ENCODE data around the gene IQCH. TPM values are rescaled to one million over a fixed set of nuclear protein-coding genes. Genes with fewer than 3 reads are reported as not detected.
"Not testable (repeated sequence)": the region's sequence is repeated elsewhere in the genome, so short reads cannot be mapped to it uniquely, and the experiment has no call there.

The IQCH gene
- total RNA-seq, 1 experiment from 2014 or later = 2.2 TPM

DNA sequence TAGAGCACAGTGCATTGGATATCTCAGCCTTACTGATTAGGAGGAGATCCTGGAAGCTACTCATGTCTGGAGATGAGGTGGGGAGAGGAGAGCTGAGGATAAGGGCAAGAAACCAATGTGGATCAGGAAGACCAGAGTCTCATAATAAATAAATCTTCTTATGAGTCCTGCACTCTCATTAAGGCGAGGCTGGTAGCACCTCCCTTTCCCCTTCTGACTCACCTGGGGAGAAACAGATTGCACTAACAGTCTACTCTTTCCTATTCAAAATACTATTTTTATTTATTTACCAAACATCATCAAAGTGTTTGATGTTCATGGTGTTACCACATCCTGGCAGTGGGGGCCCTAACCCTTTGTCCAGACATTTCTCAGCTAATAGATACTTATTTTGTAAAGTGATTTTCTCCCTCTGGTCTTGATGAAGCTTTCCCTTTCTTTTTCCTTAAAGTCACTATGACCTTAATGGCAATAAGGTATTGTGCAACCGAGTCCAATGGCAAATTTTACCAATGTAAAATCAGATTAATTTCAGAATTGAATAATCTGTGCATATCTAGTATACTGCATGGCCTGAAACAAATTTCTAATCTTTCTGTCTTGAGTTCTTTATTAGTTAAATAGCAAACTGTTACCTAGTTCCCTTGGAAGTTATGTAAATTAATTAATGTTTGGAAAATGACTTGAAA is 81.1 kb downstream of the IQCH start:
- no peaks in the 10 kb centered on the region for H3K27me3 ChIP-seq (ENCODE audit: control insufficient read depth, insufficient read depth, low read length)
- no peaks in the 10 kb centered on the region for H3K36me3 ChIP-seq (replicated peaks; ENCODE audit: control insufficient read depth, insufficient read depth, low read length)
- no peak overlapping the region for H3K4me3 ChIP-seq (ENCODE audit: insufficient read depth, low read depth, low read length)
- no peak for DNase-seq

DNA sequence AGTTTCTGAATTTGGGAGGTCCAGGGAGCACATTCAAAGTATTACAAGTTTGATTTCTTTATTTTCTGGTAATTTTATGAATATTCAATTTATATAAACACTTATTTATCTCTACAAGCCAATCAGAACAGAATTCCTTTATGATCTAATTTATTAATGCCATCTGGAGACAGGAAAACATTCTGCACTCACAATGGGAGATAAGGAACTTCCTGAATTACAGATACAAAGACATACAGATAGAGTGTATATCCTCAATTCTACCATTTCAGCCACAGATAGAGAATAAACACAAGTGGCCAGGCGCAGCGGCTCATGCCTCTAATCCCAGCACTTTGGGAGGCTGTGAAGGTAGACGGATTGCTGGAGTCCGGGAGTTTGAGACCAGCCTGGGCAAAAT is 86.0 kb downstream of the IQCH start:
- Histone ChIP-seq H3K36me3 (replicated peaks; ENCODE audit: control insufficient read depth, insufficient read depth, low read length) (no peaks in the 10 kb centered on the region), H3K4me3 (ENCODE audit: insufficient read depth, low read depth, low read length) (no peak overlapping the region), H3K27me3 (ENCODE audit: control insufficient read depth, insufficient read depth, low read length) (no peaks in the 10 kb centered on the region)
- no peak for DNase-seq

DNA sequence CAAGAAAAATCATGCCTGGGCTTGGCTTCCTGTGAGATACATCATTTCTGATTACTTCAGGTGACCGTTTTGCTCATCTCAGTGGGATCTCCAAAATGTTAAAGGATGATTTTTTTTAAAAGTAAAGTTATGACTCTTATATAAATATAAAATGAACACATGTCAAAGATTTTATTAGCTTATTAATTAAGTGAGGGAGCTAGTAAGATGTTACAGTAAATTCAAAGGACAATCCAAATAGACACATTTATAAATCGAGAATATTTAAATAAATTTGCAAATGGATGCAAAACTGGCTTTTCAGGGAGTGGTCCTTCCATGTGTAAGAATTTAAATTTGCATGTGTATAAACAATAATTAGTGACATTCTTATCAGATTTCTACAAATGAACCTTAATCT is 87.0 kb downstream of the IQCH start:
- Histone ChIP-seq H3K4me3 (ENCODE audit: insufficient read depth, low read depth, low read length) (no peak overlapping the region), H3K36me3 (replicated peaks; ENCODE audit: control insufficient read depth, insufficient read depth, low read length) (no peaks in the 10 kb centered on the region), H3K27me3 (ENCODE audit: control insufficient read depth, insufficient read depth, low read length) (no peaks in the 10 kb centered on the region)
- DNase-seq = no peak

DNA sequence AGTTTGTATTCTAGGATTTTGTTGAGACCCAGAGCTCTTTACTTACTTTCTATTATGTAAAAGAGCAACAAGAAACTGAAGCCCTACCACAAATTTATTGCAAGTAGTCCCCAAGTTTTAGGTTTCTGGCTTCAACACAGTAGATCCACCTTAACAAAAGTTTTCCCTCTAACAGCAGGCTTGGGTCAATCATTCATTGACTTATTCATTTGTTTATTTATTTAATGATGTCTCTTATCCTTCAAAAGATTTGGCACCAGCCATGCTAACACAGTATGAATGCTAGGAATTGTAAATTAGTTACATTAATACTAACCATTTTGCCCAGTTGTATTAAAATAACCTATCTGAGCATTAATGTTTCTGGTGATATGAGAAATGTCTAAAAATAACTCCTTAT is 88.6 kb downstream of the IQCH start:
- H3K4me3 ChIP-seq (ENCODE audit: insufficient read depth, low read depth, low read length) = no peak overlapping the region
- H3K27me3 ChIP-seq (ENCODE audit: control insufficient read depth, insufficient read depth, low read length) = no peaks in the 10 kb centered on the region
- no peaks in the 10 kb centered on the region for H3K36me3 ChIP-seq (replicated peaks; ENCODE audit: control insufficient read depth, insufficient read depth, low read length)
- no peak for DNase-seq

DNA sequence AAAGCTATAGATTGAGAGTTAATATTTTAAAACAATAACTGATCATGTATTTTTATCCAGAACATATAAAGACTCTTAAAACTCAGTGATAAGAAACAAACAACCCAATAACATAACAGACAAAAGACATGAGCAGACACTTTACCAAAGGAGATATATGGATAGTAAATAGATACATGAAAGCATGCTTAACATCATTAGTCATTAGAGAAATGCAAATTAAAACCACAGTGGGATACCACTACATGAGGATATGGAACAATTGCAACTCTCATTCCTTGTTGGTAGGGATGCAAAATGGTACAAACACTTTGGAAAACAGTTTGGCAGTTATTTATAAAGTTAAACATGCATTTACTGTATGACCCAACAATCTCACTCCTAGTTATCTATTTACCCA is 95.0 kb downstream of the IQCH start:
- H3K36me3 ChIP-seq (replicated peaks; ENCODE audit: control insufficient read depth, insufficient read depth, low read length) = no peaks in the 10 kb centered on the region
- no peaks in the 10 kb centered on the region for H3K27me3 ChIP-seq (ENCODE audit: control insufficient read depth, insufficient read depth, low read length)
- DNase-seq = no peak
- H3K4me3 ChIP-seq (ENCODE audit: insufficient read depth, low read depth, low read length) = no peak overlapping the region

DNA sequence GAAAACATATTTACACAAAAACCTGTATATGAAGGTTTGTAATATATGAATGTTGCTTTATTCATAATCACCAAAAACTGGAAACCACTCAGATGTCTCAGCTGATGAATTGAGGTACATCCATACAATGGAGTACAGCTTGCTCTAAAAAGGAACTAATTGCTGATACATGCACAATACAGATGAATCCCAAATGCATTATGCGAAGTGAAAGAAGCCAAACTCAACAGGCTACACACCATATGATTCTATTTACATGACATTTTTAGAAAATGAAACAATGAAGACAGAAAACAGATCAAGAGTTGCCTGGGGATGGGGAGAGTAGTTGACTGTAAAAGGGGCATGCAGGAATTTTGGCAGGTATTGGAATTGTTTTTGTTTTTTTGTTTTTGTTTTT is 95.5 kb downstream of the IQCH start:
- no peaks in the 10 kb centered on the region for H3K36me3 ChIP-seq (replicated peaks; ENCODE audit: control insufficient read depth, insufficient read depth, low read length)
- H3K4me3 ChIP-seq (ENCODE audit: insufficient read depth, low read depth, low read length) = no peak overlapping the region
- H3K27me3 ChIP-seq (ENCODE audit: control insufficient read depth, insufficient read depth, low read length) = no peaks in the 10 kb centered on the region
- DNase-seq = no peak

DNA sequence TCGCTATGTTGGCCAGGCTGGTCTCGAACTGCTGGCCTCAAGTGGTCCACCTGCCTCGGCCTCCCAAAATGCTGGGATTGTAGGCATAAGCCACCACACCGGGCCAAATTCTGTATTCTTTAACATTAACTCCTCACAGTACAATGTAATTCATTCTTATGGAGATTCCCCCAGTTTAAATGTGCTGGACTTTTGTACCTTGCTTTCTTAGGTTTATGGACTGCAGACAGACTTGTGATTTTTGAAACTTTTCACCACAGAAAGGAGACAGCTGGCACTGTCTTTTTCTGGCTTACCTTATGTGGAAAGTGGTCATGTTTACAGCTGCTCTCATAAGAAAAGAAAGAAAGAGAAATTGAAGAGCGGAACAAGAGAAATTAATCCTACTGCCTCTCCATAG is 103.8 kb downstream of the IQCH start:
- H3K4me3 ChIP-seq (ENCODE audit: insufficient read depth, low read depth, low read length) = no peak overlapping the region
- H3K36me3 ChIP-seq (replicated peaks; ENCODE audit: control insufficient read depth, insufficient read depth, low read length) = no peaks in the 10 kb centered on the region
- no peaks in the 10 kb centered on the region for H3K27me3 ChIP-seq (ENCODE audit: control insufficient read depth, insufficient read depth, low read length)
- DNase-seq = no peak

DNA sequence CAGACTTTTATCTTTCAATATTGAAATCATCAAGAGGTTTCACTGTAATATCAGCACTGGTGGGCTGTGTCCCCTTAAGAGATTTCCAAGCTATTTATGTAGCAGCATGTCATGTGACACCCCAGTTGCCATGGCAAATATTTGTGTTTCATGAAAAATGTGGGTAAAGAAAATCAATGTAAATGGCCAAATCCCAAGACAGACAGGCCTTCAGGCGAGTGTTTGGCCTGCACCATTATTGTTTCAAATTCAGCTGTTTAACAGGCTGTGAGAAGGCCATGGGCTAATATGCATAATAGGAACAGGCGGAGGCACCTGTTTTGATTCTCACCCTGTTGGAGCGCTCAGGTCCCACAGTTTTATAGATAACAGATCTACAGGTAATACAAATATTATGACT is 104.2 kb downstream of the IQCH start:
- Histone ChIP-seq H3K27me3 (ENCODE audit: control insufficient read depth, insufficient read depth, low read length) (no peaks in the 10 kb centered on the region), H3K36me3 (replicated peaks; ENCODE audit: control insufficient read depth, insufficient read depth, low read length) (no peaks in the 10 kb centered on the region), H3K4me3 (ENCODE audit: insufficient read depth, low read depth, low read length) (no peak overlapping the region)
- no peak for DNase-seq

DNA sequence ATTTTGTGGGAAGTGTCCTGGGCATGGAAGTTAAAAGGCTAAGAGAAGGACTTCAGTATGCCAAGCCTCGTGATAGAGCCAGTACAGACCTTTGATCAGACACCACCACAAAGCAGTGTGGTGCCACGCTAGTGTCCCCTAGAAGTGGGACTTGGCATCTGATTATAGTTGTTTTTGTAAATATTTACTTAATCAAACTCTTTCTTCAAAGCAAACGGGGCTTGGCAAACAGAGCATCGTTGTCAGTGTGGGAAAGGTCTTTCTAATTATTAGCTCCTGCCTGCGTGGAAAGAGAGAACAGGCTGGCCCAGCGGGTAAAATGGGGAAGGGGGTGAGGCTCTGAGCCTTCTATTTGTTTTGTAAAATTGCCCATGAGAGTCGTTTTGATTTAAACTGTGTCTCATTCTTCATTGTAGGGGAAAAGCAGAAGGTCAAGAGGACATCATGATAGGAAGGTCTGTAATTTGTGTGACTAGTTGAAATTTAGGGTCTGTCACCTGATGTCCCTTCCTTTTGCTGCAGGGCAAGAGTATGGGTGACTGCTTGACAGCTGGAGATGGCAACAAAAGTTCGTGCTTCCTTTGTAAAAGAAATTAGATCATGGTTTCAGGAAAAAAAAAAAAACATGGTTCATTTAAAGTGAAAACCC is 105.0 kb downstream of the IQCH start:
- no peaks in the 10 kb centered on the region for H3K36me3 ChIP-seq (replicated peaks; ENCODE audit: control insufficient read depth, insufficient read depth, low read length)
- H3K27me3 ChIP-seq (ENCODE audit: control insufficient read depth, insufficient read depth, low read length) = no peaks in the 10 kb centered on the region
- no peak for DNase-seq
- H3K4me3 ChIP-seq (ENCODE audit: insufficient read depth, low read depth, low read length) = no peak overlapping the region

DNA sequence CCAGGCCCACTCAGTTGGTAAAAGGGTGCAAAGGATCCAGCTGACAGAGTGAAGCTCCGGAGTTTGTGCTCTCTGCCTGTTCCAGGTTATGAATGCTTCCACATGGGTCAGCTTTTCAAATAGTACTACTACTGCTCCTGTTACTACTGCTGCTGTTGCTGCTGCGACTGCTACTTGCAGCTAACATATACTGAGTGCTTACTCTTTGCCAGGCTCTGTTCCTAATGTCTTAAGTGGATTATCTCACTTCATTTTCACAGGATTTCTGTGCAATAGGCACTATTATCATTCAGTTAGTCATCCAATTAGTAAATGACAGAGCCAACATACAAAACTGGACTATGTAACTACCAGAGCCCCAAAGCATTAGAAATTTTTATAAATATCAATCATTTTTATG is 106.5 kb downstream of the IQCH start:
- Histone ChIP-seq H3K27me3 (ENCODE audit: control insufficient read depth, insufficient read depth, low read length) (no peaks in the 10 kb centered on the region), H3K4me3 (ENCODE audit: insufficient read depth, low read depth, low read length) (no peak overlapping the region), H3K36me3 (replicated peaks; ENCODE audit: control insufficient read depth, insufficient read depth, low read length) (no peaks in the 10 kb centered on the region)
- DNase-seq = no peak

DNA sequence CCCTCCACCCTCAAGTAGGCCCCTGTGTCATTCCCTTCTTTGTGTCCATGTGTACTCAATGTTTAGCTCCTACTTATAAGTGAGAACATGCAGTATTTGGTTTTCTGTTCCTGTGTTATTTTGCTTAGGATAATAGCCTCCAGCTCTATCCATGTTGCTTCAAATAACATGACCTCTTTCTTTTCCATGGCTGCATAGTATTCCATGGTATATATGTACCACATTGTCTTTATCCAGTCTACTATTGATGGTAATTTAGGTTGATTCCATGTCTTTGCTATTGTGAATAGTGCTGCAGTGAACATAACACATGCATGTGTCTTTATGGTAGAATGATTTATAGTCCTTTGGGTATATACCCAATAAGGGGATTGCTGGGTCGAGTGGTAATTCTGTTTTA is 109.1 kb downstream of the IQCH start:
- not testable (repeated sequence) for H3K4me3 ChIP-seq (ENCODE audit: insufficient read depth, low read depth, low read length); H3K27me3 ChIP-seq (ENCODE audit: control insufficient read depth, insufficient read depth, low read length); DNase-seq; H3K36me3 ChIP-seq (replicated peaks; ENCODE audit: control insufficient read depth, insufficient read depth, low read length)

DNA sequence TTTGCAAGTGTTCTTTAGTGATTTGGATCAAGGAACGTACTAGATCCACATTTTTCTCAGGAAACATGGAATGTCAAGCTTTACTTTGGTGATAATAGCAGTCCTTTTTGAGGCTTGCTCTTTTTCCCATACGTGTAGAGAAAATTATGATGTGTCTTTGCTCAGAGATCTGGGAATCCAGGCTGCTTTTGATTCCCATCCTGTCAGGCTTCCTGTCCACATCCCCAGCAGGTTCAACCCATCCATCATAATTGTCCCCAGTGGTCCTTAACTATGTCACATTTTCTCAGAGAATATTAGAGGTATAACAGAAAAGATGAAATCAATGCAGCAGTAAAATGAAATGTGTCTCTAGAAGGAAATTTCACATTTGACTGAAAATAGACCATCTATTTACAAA is 111.4 kb downstream of the IQCH start:
- no peak for DNase-seq
- Histone ChIP-seq H3K36me3 (replicated peaks; ENCODE audit: control insufficient read depth, insufficient read depth, low read length) (no peaks in the 10 kb centered on the region), H3K4me3 (ENCODE audit: insufficient read depth, low read depth, low read length) (no peak overlapping the region), H3K27me3 (ENCODE audit: control insufficient read depth, insufficient read depth, low read length) (no peaks in the 10 kb centered on the region)

DNA sequence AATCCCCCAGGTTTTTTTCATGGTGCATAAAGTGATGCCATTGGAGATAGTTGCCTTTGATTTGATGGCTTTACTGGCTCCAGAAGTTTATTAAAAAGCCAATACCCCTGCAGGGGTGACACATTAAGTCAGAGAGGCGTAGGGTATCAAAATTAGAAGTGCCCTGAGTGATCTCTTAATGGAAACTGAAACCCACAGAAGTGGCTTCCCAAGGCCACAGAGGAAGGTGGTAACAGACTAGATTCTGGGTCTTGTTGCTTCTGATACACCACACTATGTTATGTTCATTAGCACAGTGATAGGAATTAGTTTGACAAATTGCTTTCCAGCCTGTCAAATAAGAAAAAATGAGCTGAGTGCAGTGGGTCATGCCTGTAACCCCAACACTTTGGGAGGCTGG is 112.3 kb downstream of the IQCH start:
- H3K27me3 ChIP-seq (ENCODE audit: control insufficient read depth, insufficient read depth, low read length) = no peaks in the 10 kb centered on the region
- H3K36me3 ChIP-seq (replicated peaks; ENCODE audit: control insufficient read depth, insufficient read depth, low read length) = no peaks in the 10 kb centered on the region
- no peak for DNase-seq
- no peak overlapping the region for H3K4me3 ChIP-seq (ENCODE audit: insufficient read depth, low read depth, low read length)

DNA sequence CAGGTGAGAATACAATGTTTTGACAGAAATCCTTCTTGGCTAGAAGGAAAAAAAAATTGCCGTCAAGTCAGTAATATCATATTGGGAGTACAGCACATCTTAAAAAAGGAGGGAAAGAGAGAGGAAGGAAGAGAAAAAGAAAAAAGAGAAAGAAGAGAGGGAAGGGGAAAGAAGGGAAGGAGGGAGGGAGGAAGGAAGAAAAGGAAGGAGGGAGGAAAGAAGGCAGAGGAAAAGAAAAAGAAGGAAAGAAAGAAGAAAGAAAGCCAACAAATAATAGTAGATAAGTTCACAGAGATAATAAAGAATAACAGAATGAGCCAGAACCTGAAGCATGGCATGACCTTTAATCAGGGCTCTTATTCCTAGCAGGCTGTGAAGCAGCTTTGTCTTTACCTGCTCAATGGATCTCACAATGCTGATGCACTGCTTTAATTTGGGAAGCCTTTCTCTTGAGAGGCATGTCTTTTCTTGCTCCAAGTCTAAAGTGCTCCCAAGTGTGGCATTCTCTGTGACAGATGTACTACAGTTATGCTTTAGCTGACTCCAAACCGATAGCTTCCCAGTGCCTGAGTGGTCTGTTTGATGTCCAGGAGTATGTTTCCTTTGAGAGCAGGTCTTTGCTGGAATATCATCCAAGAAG is 114.9 kb downstream of the IQCH start:
- Histone ChIP-seq H3K36me3 (replicated peaks; ENCODE audit: control insufficient read depth, insufficient read depth, low read length) (no peaks in the 10 kb centered on the region), H3K27me3 (ENCODE audit: control insufficient read depth, insufficient read depth, low read length) (no peaks in the 10 kb centered on the region), H3K4me3 (ENCODE audit: insufficient read depth, low read depth, low read length) (no peak overlapping the region)
- no peak for DNase-seq

DNA sequence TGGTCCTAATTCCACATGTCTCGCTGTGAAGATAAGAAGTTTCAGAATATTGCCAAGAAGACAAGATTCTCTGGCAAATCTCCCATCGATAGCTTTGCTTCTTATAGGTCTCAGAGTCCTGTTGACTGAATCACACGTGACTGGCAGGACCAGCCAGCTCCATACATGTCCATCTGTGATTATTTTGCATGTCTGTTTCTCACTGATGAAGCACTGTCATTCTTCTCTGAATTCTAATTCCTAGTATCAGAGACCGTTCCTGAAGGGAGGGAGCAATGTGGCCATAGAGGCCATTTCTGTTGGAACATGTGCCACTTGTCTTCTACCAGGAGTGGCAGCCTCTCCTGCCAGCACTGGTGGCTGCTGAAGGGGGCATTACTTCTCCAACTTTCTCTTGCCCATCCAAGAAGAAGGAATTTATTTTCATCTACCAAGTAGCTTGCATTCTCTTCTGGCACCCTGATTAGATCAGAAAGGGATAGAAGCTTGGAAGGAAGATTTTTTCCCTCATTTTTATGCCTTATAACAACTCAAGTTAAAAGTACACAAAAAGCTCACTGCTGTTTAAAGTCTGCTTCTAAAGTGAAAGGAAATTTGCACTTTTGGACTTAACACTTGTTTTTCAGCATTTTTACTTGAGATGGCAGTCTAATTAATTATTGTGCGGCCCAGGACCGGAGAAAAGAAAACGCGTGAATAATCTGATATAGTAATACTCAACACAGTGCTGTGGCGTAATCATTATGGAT is 115.8 kb downstream of the IQCH start:
- Histone ChIP-seq H3K36me3 (replicated peaks; ENCODE audit: control insufficient read depth, insufficient read depth, low read length) (no peaks in the 10 kb centered on the region), H3K4me3 (ENCODE audit: insufficient read depth, low read depth, low read length) (no peak overlapping the region), H3K27me3 (ENCODE audit: control insufficient read depth, insufficient read depth, low read length) (no peaks in the 10 kb centered on the region)
- DNase-seq = no peak

Data from H7 (cell line).